Ovary (tissue), 9 donors: ENCODE results near the gene CACNA2D3. TPM values are rescaled to one million over a fixed set of nuclear protein-coding genes. Genes with fewer than 3 reads are reported as not detected.

Source experiments
- DNase-seq, 5 donors: peaks; one replicate each; pipeline ENCODE4 v3.0.0-alpha.2; 2019 to 2020
- H3K27ac ChIP-seq, 2 donors: fragments of 200-600 bp; one replicate each; pipeline versions ENCODE4 v1.5.1 to v1.8.0; 2019 to 2022
- H3K27me3 ChIP-seq: fragments of 200-600 bp; one replicate; pipeline ENCODE4 v1.8.0; 2022
- H3K36me3 ChIP-seq: fragments of 200-600 bp; sonication (generic); one replicate; pipeline ENCODE4 v1.5.1; 2019
- H3K4me1 ChIP-seq: one replicate; pipeline ENCODE4 v1.8.1; 2013; ENCODE audit warnings: mild to moderate bottlenecking, moderate library complexity; ENCODE audit not compliant: insufficient read depth
- H3K4me3 ChIP-seq: fragments of 200-600 bp; sonication (generic); one replicate; pipeline ENCODE4 v1.5.1; 2017
- H3K9me3 ChIP-seq, 2 donors: fragments of 200-600 bp in 1 of 2; sonication (generic) in 1 of 2; one replicate each; pipeline versions ENCODE4 v1.5.1 to v1.8.1; 2013 to 2019; ENCODE audit warnings: mild to moderate bottlenecking in 1 of 2, moderate library complexity in 1 of 2
- EP300 ChIP-seq: sonication (generic); formaldehyde crosslinking; IDR thresholded peaks from one replicate; pipeline ENCODE4 v1.6.1; 2017; ENCODE audit warnings: antibody characterized with exemption
- POLR2A ChIP-seq: fragments of 450-650 bp; IDR thresholded peaks from one replicate; pipeline ENCODE4 v1.6.1; 2017; ENCODE audit warnings: antibody characterized with exemption, mild to moderate bottlenecking, moderate library complexity
- WGBS, 3 donors: extraction: QIAGEN DNeasy Blood & Tissue Kit in 1 of 3; methylation state at CpG; one replicate each; pipeline versions ENCODE4 v1.1.5 to v1.1.7; 2013 to 2017; 5-methylcytosine and 5-hydroxymethylcytosine counted together
- intact Hi-C, 4 donors: fragments of 100-400 bp; cut with DNase I; formaldehyde crosslinking; loops; one replicate each; pipeline versions ENCODE4 v1.11.0 to v1.15.1; 2022 to 2023
- polyA plus RNA-seq, 2 donors: library from polyadenylated mRNA; stranded (reverse); fragments of 200-250 nt in 1 of 2; fragments of 350-450 nt in 1 of 2; fragmentation: Illumina TruSeq in 1 of 2; extraction: RNeasy Lipid Tissue Mini Kit (QIAGEN cat#74804) in 1 of 2; gene quantifications; one replicate each; pipeline ENCODE4 v1.2.3, GENCODE V29; 2013 to 2014
- total RNA-seq, 7 donors: library from RNA; depleted of rRNA in 2 of 7; stranded (reverse); fragments of >200 nt in 2 of 7; fragmentation: NEBNext Ultra II Directional in 3 of 7; extraction: Animal tissue kit (Norgen Biotek cat#: 25700) in 3 of 7; gene quantifications; one replicate each; pipeline versions ENCODE4 v1.1.0 to v1.2.4, GENCODE V29; 2016 to 2023
- TF ChIP-seq, protein P1 (sequence below), 3 donors: fragments of 450-650 bp in 2 of 3; fragments of 200-600 bp in 1 of 3; IDR thresholded peaks; one replicate each; pipeline versions ENCODE4 v1.5.1 to v1.8.0; 2016 to 2022; ENCODE audit warnings: antibody characterized with exemption in 3 of 3, mild to moderate bottlenecking in 1 of 3
- donor health status: DM: no; HTN: no; CAD: no; lungs with moderate emphysema.
- donor health status: DM: no; HTN: no; CAD: no.
- donor health status: Bipolar disorder and iron deficiency.
- donor health status: DM: yes; HTN: yes; CAD: no.
- donor health status: DM: no; HTN: no; CAD: no.
- donor health status: DM: yes; HTN: yes; CAD: no.

CACNA2D3 gene
- total and polyA plus RNA-seq, 9 donors = 2.0 to 10.1 (median 4.7) TPM

DNA sequence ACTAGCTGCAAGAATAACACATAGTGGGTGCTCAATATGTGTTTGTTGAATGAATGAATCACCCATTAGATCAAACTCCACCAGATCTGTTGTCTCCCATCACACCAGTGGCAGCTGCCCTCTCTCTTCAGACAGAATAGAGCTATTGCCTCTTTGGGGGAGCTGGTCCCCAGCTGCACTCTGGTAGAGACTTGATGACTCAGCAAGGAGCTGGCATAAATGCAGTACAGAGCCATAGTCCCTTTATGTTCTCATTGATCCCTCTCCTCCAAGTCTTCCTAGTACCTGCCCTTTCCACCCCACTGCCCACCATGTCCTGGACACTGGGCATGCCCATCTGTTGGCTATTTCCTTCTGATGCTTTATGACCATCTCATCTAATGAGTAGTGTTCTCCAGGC lies 443.6 kb downstream of the CACNA2D3 start:
- intact Hi-C loops = no loop called here
- H3K4me3 ChIP-seq = no peak overlapping the region
- DNase-seq = no peak
- no peak overlapping the region for H3K27ac ChIP-seq
- no peaks in the 10 kb centered on the region for H3K4me1 ChIP-seq
- no peaks in the 10 kb centered on the region for H3K9me3 ChIP-seq
- TF ChIP-seq, protein P1, sequence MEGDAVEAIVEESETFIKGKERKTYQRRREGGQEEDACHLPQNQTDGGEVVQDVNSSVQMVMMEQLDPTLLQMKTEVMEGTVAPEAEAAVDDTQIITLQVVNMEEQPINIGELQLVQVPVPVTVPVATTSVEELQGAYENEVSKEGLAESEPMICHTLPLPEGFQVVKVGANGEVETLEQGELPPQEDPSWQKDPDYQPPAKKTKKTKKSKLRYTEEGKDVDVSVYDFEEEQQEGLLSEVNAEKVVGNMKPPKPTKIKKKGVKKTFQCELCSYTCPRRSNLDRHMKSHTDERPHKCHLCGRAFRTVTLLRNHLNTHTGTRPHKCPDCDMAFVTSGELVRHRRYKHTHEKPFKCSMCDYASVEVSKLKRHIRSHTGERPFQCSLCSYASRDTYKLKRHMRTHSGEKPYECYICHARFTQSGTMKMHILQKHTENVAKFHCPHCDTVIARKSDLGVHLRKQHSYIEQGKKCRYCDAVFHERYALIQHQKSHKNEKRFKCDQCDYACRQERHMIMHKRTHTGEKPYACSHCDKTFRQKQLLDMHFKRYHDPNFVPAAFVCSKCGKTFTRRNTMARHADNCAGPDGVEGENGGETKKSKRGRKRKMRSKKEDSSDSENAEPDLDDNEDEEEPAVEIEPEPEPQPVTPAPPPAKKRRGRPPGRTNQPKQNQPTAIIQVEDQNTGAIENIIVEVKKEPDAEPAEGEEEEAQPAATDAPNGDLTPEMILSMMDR (IDR thresholded peaks at IDR 0.05) = no peak
- TF ChIP-seq EP300 (no peak), POLR2A (no peak)
- no peaks in the 10 kb centered on the region for H3K27me3 ChIP-seq
- no peaks in the 10 kb centered on the region for H3K36me3 ChIP-seq

DNA sequence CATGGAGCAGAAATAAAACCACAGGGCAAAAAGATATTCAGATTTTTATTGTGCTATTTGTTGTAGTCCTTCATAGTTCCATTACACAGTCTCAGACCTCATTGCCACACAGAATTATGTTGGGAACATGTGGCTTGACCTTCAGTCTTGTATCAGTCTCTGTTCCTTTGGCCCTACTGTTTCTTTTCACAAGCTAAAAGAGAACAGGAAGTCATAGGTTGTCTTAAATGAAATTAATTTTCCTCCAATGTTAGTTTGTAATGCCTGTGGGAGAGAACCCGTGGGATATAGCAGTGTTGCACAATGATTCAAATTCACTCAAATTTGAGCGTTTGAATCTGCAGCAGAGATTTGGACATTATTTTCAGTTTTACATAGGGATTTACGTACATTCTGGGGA lies 445.6 kb downstream of the CACNA2D3 start:
- intact Hi-C loops = no loop called here
- 28 to 33% (median 32%) methylated on average over 3 of the region's 3 CpGs for WGBS, 3 donors
- Histone ChIP-seq H3K27me3 (no peaks in the 10 kb centered on the region), H3K9me3 (no peaks in the 10 kb centered on the region), H3K36me3 (no peaks in the 10 kb centered on the region), H3K4me1 (no peaks in the 10 kb centered on the region), H3K27ac (no peak overlapping the region), H3K4me3 (no peak overlapping the region)
- no peak for DNase-seq
- no peak for TF ChIP-seq POLR2A
- no peak for TF ChIP-seq EP300
- TF ChIP-seq, protein P1 (IDR thresholded peaks at IDR 0.05) = no peak

DNA sequence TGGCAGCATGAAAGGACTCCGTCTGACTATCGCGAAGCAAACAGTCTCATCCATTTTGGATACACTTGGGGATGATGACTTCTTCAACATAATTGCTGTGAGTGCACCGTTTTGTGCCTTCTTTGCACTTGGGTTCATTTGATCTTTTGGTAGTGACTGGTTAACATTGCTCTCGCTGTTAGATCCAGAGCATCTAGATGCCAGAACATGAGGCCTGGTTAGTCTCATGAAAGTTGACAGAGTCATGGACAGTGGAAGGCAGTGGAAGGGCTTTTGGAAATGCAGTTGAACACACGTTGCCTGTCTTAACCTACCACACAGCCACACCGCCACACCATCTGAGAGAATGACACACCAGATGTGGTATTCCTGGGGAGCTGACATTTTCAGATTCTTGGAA lies 447.7 kb downstream of the CACNA2D3 start:
- intact Hi-C loops = no loop called here
- TF ChIP-seq, protein P1 (IDR thresholded peaks at IDR 0.05) = no peak
- TF ChIP-seq POLR2A (no peak), EP300 (no peak)
- no peak overlapping the region for H3K4me3 ChIP-seq
- H3K9me3 ChIP-seq = no peaks in the 10 kb centered on the region
- no peaks in the 10 kb centered on the region for H3K27me3 ChIP-seq
- no peak overlapping the region for H3K27ac ChIP-seq
- 93 to 94% (median 94%) methylated on average over 7 of the region's 7 CpGs for WGBS, 3 donors
- no peak for DNase-seq
- H3K36me3 ChIP-seq = no peaks in the 10 kb centered on the region
- H3K4me1 ChIP-seq = no peaks in the 10 kb centered on the region

DNA sequence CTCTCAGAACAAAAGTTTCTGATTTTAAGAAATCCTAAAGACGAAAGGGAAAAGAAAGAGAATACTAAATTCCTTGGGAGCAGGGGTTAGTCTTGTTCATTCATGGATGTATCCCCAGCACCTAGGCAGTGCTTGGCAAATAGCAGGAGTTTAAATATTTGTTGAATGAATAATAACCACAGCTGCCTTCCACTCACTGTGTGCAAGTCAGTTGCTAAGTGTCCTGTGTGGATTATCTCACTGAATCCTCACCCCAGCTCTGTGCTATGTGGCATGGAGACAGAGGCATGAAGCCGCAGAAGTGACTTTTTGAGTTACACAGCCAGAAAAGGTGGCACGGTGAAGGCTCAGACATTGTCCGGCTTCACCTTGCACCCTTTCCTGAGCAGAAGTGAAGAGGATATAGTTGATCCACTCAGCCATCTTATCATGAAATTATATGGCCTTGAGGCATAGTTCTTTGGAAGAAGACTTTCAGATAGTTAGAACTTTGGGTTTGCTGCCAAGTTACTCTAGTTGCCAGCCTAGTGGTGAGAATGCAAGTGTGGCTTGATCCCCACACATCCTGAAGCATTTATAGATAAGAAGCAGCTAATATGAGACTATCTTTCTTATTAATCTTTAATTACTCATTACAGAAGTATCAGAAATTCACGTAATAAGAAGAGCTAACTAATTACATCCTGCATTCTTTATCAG lies 450.0 kb downstream of the CACNA2D3 start:
- intact Hi-C loops = no loop called here
- Histone ChIP-seq H3K4me1 (no peaks in the 10 kb centered on the region), H3K36me3 (no peaks in the 10 kb centered on the region), H3K4me3 (no peak overlapping the region), H3K9me3 (no peaks in the 10 kb centered on the region), H3K27ac (no peak overlapping the region), H3K27me3 (no peaks in the 10 kb centered on the region)
- TF ChIP-seq POLR2A = no peak
- TF ChIP-seq, protein P1 (IDR thresholded peaks at IDR 0.05) = no peak
- no peak for TF ChIP-seq EP300
- DNase-seq = no peak
- WGBS, 3 donors = 86 to 93% (median 87%) methylated on average over 5 of the region's 5 CpGs
